GM12874 (cell line): Measurements from ENCODE around the gene ANK2.

Experiments used
- TF ChIP-seq, protein P1 (sequence below): IDR thresholded peaks from 2 replicates; pipeline ENCODE4 v1.5.1; 2011; ENCODE audit warnings: low read depth, mild to moderate bottlenecking, control low read depth, low read length, moderate library complexity; ENCODE audit not compliant: insufficient read depth

Gene ANK2

GRCh38 chr4:113050837-113051236 lies 1.4 kb downstream of the ANK2 start:
- TF ChIP-seq, protein P1, sequence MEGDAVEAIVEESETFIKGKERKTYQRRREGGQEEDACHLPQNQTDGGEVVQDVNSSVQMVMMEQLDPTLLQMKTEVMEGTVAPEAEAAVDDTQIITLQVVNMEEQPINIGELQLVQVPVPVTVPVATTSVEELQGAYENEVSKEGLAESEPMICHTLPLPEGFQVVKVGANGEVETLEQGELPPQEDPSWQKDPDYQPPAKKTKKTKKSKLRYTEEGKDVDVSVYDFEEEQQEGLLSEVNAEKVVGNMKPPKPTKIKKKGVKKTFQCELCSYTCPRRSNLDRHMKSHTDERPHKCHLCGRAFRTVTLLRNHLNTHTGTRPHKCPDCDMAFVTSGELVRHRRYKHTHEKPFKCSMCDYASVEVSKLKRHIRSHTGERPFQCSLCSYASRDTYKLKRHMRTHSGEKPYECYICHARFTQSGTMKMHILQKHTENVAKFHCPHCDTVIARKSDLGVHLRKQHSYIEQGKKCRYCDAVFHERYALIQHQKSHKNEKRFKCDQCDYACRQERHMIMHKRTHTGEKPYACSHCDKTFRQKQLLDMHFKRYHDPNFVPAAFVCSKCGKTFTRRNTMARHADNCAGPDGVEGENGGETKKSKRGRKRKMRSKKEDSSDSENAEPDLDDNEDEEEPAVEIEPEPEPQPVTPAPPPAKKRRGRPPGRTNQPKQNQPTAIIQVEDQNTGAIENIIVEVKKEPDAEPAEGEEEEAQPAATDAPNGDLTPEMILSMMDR = no peak

DNA sequence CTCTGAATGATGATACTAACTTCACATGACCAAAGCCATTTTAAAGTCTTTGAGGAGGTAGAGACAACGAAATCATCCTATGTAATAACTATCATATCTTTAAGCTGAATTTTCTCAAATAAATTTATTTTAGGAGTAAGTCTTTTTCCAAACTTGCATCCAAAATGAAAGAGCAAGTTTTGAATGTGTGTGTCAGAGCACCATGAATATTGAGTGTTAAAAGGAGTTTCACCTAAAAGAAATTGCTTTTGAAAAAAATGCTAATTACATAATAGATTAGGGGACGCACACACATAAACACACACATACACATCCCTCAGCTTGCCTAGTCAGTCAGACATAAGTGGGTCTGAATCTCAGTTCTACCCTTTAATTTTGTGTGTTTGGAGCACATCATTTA lies 1.9 kb downstream of the ANK2 start:
- TF ChIP-seq, protein P1 = no peak

DNA sequence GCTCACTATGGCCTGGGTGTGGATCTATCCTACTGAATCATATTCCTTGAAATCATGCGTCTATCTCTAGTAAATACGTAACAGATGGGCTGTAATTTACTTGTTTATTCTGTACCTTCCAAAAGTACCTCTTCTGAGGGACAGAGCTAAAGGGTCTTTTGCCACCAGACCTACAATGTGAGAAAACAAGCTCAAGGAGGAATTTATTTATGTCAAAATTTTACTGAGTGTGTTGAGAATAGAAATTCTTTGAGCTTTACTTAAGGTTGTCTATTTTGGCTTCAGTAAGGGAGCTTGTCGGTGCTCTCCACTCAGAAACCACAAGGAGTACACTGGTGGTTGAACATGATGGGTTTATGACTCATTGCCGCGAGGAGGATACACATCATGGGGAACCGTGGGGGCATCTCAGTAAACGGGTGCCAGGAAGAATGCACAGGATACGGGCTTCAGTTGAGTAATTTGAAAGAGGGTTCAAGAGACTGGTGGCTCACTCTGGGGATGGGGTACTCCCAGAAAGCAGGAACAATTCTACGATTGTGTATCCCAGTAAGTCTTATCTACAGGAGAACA lies 3.0 kb downstream of the ANK2 start:
- TF ChIP-seq, protein P1 = no peak

DNA sequence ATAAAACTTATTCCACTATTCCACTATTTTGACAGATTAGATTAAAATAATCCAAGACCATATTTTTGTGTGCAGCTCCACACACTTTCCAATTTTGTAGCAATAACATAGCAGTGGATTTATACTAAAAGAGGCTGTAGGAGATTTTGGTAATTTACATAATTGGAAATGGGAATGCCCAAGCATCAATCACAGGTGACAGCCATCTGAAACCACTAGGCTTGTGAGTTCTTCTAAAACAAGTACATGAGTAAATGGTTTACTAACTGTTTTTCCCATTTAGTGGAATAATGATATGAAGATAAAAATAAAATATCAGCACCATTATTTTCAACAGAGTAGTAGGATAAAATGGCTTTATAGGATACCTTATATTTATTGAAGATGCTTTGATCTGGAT lies 4.4 kb downstream of the ANK2 start:
- TF ChIP-seq, protein P1 = no peak

DNA sequence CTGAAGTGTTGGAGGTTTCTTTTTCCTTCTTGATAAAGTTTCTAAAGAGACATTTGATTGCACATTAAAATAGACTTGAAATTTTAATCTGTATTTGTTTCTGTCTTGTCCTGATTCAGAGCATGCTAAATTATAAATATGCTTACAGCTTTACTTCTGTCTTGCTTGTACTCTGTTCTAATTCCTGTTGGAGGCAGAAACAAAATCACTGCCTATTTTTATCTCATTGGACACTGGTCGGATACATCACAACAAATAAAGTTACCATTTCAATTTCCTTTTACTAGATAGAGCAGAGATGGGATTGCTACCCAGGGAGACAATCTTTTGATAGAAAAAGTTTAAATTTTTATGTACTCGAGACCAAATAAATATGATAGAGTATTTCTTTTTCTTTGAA lies 6.9 kb downstream of the ANK2 start:
- TF ChIP-seq, protein P1 = no peak

GRCh38 chr4:113057891-113058290 lies 8.4 kb downstream of the ANK2 start:
- TF ChIP-seq, protein P1 = no peak

- TF ChIP-seq, protein P1 = no peak
These were observed 10.2 kb downstream of the ANK2 start for GRCh38 chr4:113059449-113060182.
